ENCODE measurements around the gene VILL. TPM values are rescaled to one million over a fixed set of nuclear protein-coding genes. Genes with fewer than 3 reads are reported as not detected.
A peak's percentile ranks its signal among the peaks of the same experiment; 100 is the strongest.

VILL gene
- total and polyA plus RNA-seq, 4 donors = 0.88 to 3.5 (median 1.6) TPM

DNA sequence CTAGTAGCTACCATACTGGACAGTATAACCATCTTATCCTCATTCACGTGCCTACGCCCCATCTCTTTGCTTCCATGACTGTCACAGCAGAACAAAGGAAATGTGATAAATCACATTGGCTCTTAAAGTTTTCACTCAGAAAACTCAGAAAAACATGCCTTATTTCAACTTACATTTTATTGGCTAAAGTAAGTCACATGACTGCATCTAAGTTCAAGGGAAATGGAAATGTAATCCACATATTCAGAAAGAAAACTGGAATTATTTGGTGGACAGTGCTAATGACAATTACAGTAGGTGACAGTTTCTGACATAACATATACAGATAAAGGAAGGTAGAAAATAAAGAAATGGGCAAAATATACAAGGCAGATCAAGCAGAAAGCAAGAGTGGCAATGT is 37.4 kb upstream of the VILL start:
- WGBS = 95% methylated on average over 2 of the region's 2 CpGs
- H3K27me3 ChIP-seq (ENCODE audit: control insufficient read depth in 4 of 4, insufficient read depth in 4 of 4, low read length in 3 of 4) = no peaks in the 10 kb centered on the region
- H3K9ac ChIP-seq (ENCODE audit: low read depth in 1 of 2, low read length in 2 of 2) = no peak overlapping the region
- no peak for DNase-seq (ENCODE audit: low spot score)
- H3K36me3 ChIP-seq (ENCODE audit: control insufficient read depth in 4 of 4, insufficient read depth in 3 of 4, low read depth in 1 of 4, low read length in 3 of 4) = peaks cover 0 to 5% (median 2%) of the 10 kb centered on the region in 4 donors
- no peak for TF ChIP-seq RAD21 (IDR thresholded peaks at IDR 0.05)
- TF ChIP-seq, protein P1, sequence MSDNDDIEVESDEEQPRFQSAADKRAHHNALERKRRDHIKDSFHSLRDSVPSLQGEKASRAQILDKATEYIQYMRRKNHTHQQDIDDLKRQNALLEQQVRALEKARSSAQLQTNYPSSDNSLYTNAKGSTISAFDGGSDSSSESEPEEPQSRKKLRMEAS (IDR thresholded peaks at IDR 0.05) = no peak
- no peak for TF ChIP-seq TAF1 (conservative IDR thresholded peaks at IDR 0.05)
- no peak for TF ChIP-seq HNF4A (conservative IDR thresholded peaks at IDR 0.05)
- no peak for TF ChIP-seq GABPA (IDR thresholded peaks at IDR 0.05 in 1 of 2, conservative IDR thresholded peaks at IDR 0.05 in 1 of 2)
- no peak for TF ChIP-seq NR2F2 (IDR thresholded peaks at IDR 0.05)
- no peak for TF ChIP-seq YY1 (IDR thresholded peaks at IDR 0.05)
- no peak for TF ChIP-seq HNF4G (IDR thresholded peaks at IDR 0.05)
- TF ChIP-seq SP1 (IDR thresholded peaks at IDR 0.05) = no peak
- TF ChIP-seq, protein P2, sequence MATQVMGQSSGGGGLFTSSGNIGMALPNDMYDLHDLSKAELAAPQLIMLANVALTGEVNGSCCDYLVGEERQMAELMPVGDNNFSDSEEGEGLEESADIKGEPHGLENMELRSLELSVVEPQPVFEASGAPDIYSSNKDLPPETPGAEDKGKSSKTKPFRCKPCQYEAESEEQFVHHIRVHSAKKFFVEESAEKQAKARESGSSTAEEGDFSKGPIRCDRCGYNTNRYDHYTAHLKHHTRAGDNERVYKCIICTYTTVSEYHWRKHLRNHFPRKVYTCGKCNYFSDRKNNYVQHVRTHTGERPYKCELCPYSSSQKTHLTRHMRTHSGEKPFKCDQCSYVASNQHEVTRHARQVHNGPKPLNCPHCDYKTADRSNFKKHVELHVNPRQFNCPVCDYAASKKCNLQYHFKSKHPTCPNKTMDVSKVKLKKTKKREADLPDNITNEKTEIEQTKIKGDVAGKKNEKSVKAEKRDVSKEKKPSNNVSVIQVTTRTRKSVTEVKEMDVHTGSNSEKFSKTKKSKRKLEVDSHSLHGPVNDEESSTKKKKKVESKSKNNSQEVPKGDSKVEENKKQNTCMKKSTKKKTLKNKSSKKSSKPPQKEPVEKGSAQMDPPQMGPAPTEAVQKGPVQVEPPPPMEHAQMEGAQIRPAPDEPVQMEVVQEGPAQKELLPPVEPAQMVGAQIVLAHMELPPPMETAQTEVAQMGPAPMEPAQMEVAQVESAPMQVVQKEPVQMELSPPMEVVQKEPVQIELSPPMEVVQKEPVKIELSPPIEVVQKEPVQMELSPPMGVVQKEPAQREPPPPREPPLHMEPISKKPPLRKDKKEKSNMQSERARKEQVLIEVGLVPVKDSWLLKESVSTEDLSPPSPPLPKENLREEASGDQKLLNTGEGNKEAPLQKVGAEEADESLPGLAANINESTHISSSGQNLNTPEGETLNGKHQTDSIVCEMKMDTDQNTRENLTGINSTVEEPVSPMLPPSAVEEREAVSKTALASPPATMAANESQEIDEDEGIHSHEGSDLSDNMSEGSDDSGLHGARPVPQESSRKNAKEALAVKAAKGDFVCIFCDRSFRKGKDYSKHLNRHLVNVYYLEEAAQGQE (IDR thresholded peaks at IDR 0.05) = no peak
- no peak for TF ChIP-seq RXRA (IDR thresholded peaks at IDR 0.05)
- TF ChIP-seq JUND (IDR thresholded peaks at IDR 0.05) = no peak
- TF ChIP-seq, protein P3, sequence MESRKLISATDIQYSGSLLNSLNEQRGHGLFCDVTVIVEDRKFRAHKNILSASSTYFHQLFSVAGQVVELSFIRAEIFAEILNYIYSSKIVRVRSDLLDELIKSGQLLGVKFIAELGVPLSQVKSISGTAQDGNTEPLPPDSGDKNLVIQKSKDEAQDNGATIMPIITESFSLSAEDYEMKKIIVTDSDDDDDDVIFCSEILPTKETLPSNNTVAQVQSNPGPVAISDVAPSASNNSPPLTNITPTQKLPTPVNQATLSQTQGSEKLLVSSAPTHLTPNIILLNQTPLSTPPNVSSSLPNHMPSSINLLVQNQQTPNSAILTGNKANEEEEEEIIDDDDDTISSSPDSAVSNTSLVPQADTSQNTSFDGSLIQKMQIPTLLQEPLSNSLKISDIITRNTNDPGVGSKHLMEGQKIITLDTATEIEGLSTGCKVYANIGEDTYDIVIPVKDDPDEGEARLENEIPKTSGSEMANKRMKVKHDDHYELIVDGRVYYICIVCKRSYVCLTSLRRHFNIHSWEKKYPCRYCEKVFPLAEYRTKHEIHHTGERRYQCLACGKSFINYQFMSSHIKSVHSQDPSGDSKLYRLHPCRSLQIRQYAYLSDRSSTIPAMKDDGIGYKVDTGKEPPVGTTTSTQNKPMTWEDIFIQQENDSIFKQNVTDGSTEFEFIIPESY (IDR thresholded peaks at IDR 0.05) = no peak
- TF ChIP-seq EGR1 (IDR thresholded peaks at IDR 0.05; ENCODE audit: low read depth in 2 of 2) = no peak
- peaks cover 0 to 1% (median 0%) of the 10 kb centered on the region in 4 donors for H3K4me1 ChIP-seq (ENCODE audit: control insufficient read depth in 4 of 4, insufficient read depth in 4 of 4, low read length in 3 of 4)
- H3K4me3 ChIP-seq (ENCODE audit: low read depth in 1 of 3, low read length in 3 of 3) = no peak overlapping the region
- no peaks in the 10 kb centered on the region for H3K9me3 ChIP-seq (ENCODE audit: control insufficient read depth in 4 of 4, low read length in 3 of 4)
- no peak overlapping the region for H3K27ac ChIP-seq (ENCODE audit: low read depth in 1 of 2, low read length in 2 of 2)

DNA sequence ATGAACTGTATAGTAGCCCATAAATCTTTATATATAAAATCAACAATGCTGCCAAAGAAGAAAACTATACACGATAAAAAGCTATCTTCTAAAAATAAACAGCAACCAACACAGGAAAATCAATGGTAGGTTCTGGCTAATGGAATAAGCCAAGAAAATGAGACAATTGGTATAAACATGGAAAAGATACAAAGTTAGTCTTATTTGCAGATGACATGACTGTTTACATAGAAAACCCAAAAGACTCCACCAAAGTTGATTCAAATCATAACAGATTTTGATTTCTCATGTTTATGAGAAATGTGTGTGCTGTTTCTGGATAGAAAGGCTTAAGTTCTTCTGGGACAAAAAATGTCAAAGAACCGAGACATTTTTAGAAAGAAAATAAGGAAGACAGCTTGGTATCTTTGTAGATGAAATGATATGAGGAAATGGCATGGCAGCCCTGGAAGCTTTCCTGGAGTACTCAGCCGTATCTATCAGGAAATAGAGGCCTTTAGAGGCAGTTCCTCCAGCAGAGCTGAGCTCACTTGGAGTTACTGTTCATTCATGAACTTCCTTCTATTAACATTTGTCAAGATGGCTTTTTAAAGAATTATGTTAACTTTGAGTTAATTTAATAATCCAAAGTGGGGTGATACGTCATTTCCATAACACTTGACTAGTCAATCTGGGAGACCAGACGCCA is 36.7 kb upstream of the VILL start:
- H3K27me3 ChIP-seq (ENCODE audit: control insufficient read depth in 4 of 4, insufficient read depth in 4 of 4, low read length in 3 of 4) = no peaks in the 10 kb centered on the region
- no peak overlapping the region for H3K9ac ChIP-seq (ENCODE audit: low read depth in 1 of 2, low read length in 2 of 2)
- H3K9me3 ChIP-seq (ENCODE audit: control insufficient read depth in 4 of 4, low read length in 3 of 4) = no peaks in the 10 kb centered on the region
- WGBS = 66% methylated on average over 5 of the region's 5 CpGs
- no peak overlapping the region for H3K4me3 ChIP-seq (ENCODE audit: low read depth in 1 of 3, low read length in 3 of 3)
- peaks cover 0 to 5% (median 2%) of the 10 kb centered on the region in 4 donors for H3K36me3 ChIP-seq (ENCODE audit: control insufficient read depth in 4 of 4, insufficient read depth in 3 of 4, low read depth in 1 of 4, low read length in 3 of 4)
- no peak overlapping the region for H3K27ac ChIP-seq (ENCODE audit: low read depth in 1 of 2, low read length in 2 of 2)
- TF ChIP-seq RAD21 (IDR thresholded peaks at IDR 0.05) (no peak), NR2F2 (IDR thresholded peaks at IDR 0.05) (no peak), HNF4A (conservative IDR thresholded peaks at IDR 0.05) (no peak), FOXA2 (IDR thresholded peaks at IDR 0.05) (no peak), SP1 (IDR thresholded peaks at IDR 0.05) (no peak), RXRA (IDR thresholded peaks at IDR 0.05) (no peak), JUND (IDR thresholded peaks at IDR 0.05) (no peak), TAF1 (conservative IDR thresholded peaks at IDR 0.05) (no peak)
- TF ChIP-seq, protein P4, sequence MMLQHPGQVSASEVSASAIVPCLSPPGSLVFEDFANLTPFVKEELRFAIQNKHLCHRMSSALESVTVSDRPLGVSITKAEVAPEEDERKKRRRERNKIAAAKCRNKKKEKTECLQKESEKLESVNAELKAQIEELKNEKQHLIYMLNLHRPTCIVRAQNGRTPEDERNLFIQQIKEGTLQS (IDR thresholded peaks at IDR 0.05) = no peak
- TF ChIP-seq, protein P2 (IDR thresholded peaks at IDR 0.05) = no peak
- TF ChIP-seq, protein P3 (IDR thresholded peaks at IDR 0.05) = no peak
- peaks cover 0 to 3% (median 2%) of the 10 kb centered on the region in 4 donors for H3K4me1 ChIP-seq (ENCODE audit: control insufficient read depth in 4 of 4, insufficient read depth in 4 of 4, low read length in 3 of 4)
- peak; percentile 5 for DNase-seq (ENCODE audit: low spot score)

Data from liver (tissue), 9 donors.